ENCODE results near the gene DEAF1. TPM values are rescaled to one million over a fixed set of nuclear protein-coding genes. Genes with fewer than 3 reads are reported as not detected.

DEAF1 gene
- total and polyA plus RNA-seq, 7 donors = 12.5 to 30.0 (median 18.1) TPM

DNA sequence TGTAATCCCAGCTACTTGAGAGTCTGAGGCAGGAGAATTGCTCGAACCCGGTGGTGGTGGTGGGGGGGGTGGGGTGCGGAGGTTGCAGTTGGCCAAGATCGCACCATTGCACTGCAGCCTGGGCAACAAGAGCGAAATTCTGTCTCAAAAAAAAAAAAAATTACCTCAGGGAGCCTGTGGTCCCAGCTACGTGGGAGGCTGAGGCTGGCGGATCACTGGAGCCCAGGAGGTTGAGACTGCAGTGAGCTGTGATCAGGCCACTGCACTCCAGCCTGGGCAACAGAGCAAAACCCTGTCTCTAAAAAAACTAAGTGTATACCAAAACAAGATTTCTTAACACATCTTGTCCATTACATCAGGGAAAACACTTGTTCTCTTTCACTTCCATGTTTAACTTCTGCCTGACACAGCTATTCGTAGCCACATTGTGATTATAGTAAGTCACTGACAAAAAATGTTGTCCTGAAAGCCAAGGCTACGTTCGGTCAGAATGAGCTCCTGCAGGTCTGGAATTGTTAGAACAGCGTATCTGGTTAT is 2.0 kb upstream of the DEAF1 start:
- ATAC-seq = peak; percentile 21 to 40 (median 30)
- Histone ChIP-seq H3K36me3 (ENCODE audit: insufficient read depth in 1 of 2, low read depth in 1 of 2) (peaks cover 0 to 20% of the 10 kb centered on the region in 2 donors), H3K27me3 (ENCODE audit: insufficient read depth in 3 of 3, low read length in 2 of 3) (peaks cover 0 to 1% (median 0%) of the 10 kb centered on the region in 3 donors), H3K9me3 (no peaks in the 10 kb centered on the region), H3K4me1 (peaks cover 41% of the 10 kb centered on the region), H3K27ac (peak overlapping the region; percentile 100), H3K4me3 (peak overlapping the region; percentile 95)
- DNase-seq = no peak
- 61 to 76% (median 61%) methylated on average over 11 of the region's 11 CpGs for WGBS, 3 donors
- TF ChIP-seq, protein P1, sequence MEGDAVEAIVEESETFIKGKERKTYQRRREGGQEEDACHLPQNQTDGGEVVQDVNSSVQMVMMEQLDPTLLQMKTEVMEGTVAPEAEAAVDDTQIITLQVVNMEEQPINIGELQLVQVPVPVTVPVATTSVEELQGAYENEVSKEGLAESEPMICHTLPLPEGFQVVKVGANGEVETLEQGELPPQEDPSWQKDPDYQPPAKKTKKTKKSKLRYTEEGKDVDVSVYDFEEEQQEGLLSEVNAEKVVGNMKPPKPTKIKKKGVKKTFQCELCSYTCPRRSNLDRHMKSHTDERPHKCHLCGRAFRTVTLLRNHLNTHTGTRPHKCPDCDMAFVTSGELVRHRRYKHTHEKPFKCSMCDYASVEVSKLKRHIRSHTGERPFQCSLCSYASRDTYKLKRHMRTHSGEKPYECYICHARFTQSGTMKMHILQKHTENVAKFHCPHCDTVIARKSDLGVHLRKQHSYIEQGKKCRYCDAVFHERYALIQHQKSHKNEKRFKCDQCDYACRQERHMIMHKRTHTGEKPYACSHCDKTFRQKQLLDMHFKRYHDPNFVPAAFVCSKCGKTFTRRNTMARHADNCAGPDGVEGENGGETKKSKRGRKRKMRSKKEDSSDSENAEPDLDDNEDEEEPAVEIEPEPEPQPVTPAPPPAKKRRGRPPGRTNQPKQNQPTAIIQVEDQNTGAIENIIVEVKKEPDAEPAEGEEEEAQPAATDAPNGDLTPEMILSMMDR (IDR thresholded peaks at IDR 0.05) = no peak
- intact Hi-C loops (cut with DNase I) = loop anchor here in 1 of 2 donors (10.0 kb wide), 1 partner anchor 122 kb away; the partner anchor contains the start of gene PHRF1

DNA sequence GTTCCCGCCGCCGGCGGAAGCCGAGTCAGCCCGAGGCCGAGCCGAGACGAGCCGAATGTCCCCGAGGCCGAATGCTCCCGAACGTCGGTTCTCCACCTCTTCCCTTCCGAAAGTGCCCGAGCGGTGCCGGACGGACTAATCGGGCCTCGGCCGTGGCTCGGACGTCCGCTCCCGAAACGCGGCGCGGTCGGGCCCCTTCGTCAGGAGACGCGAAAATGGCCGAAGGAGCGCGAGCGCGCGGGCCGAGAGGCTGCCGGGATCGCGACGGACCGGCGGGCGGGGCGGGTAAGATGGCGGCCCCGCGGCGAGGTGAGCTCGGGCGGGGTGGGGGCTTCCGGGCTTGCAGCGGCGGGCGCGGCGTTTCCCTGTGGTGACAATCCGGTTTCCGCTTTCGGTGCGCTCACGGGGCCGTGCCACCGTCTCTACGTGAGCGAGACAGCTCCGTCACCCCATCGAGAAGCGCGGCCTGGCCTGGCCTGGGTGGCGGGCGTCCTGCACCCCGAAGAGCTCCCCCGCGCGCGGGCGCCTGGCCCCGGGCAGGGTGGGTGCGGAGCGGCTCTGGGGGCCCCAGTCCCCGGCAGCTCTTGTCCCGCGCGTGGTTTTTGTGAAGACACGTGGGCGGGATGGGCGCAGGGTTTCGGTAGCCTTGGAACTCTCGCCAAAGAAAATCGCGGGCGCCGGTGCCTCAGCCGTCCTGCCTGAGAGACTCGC is 671 bp upstream of the DEAF1 start, which contains the start of gene TMEM80:
Gene TMEM80 (plus strand): TSS at position 279 of the 711 bp plus-strand sequence. CDS start 12 bp downstream, at position 291.
- WGBS, 3 donors = 0 to 1% (median 1%) methylated on average over 67 to 101 of the region's 101 CpGs
- no peaks in the 10 kb centered on the region for H3K9me3 ChIP-seq
- DNase-seq (peak; percentile 100), ATAC-seq (peak; percentile 85 to 88 (median 88))
- intact Hi-C loops (cut with DNase I) = loop anchor here in 1 of 2 donors (10.0 kb wide), 1 partner anchor 121 kb away; the partner anchor contains the start of gene PHRF1
- H3K27me3 ChIP-seq (ENCODE audit: insufficient read depth in 3 of 3, low read length in 2 of 3) = peaks cover 0 to 1% (median 0%) of the 10 kb centered on the region in 3 donors
- H3K4me3 ChIP-seq = peak within 1 kb of the TSS; percentile 95
- peak within 1 kb of the TSS; percentile 100 for H3K27ac ChIP-seq
- TF ChIP-seq, protein P1 (IDR thresholded peaks at IDR 0.05) = no peak
- peaks cover 41% of the 10 kb centered on the region for H3K4me1 ChIP-seq
- peaks cover 0 to 22% of the 10 kb centered on the region in 2 donors for H3K36me3 ChIP-seq (ENCODE audit: insufficient read depth in 1 of 2, low read depth in 1 of 2)

DNA sequence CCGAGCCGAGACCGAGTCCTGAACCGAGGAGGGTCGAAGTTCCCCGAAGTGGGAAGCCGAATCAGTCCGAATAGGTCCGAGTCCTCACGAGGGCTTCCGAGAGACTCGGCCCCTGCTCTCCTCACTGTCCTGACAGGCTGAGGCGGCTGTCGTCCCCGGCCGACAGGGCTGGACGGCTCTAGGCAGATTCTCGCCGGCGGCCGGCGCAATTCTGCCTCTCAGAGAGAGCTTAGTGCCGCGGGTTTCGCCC is 191 bp upstream of the DEAF1 start:
- intact Hi-C loops (cut with DNase I) = loop anchor here in 1 of 2 donors (10.0 kb wide), 1 partner anchor 120 kb away; the partner anchor contains the start of gene PHRF1
- H3K4me3 ChIP-seq = peak overlapping the region; percentile 95
- TF ChIP-seq, protein P1 (IDR thresholded peaks at IDR 0.05) = no peak
- ATAC-seq (no peak), DNase-seq (no peak)
- H3K4me1 ChIP-seq = peaks cover 41% of the 10 kb centered on the region
- H3K27me3 ChIP-seq (ENCODE audit: insufficient read depth in 3 of 3, low read length in 2 of 3) = no peaks in the 10 kb centered on the region
- no peaks in the 10 kb centered on the region for H3K9me3 ChIP-seq
- H3K27ac ChIP-seq = peak overlapping the region; percentile 100
- peaks cover 0 to 21% of the 10 kb centered on the region in 2 donors for H3K36me3 ChIP-seq (ENCODE audit: insufficient read depth in 1 of 2, low read depth in 1 of 2)
- WGBS, 3 donors = 0% methylated on average over 21 to 25 of the region's 25 CpGs

DNA sequence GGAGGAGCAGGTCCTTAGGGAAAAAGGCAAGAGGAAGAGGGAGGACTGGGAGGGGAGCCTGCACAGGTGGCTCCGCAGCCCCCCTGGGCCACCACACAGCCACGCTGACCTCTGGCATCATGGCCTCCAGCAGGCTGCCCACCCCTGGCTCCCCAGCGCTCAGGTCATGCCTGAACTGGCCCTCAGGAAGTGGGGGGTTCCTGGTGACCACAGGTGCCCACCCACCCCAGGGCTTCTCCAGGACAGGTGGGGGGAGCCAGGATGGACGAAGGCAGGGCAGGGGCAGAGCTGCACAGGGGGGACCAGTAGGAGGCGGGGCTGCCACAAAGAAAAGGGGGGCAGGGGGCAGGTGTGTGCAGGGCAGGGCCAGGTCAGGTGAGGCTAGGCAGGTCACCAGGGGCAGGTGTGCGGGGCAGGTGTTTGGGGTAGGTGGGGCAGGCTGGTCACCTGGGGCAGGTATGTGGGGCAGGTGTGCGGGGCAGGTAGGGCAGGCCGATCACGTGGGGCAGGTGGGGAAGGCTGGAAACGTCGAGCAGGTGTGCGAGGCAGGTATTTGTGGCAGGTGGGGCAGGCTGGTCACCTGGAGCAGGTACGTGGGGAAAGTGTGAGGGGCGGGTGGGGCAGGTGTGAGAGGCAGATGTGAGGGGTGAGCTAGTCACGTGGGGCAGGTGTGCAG is 997 bp downstream of the DEAF1 start:
- no peak for DNase-seq
- Histone ChIP-seq H3K36me3 (ENCODE audit: insufficient read depth in 1 of 2, low read depth in 1 of 2) (peaks cover 0 to 17% of the 10 kb centered on the region in 2 donors), H3K27me3 (ENCODE audit: insufficient read depth in 3 of 3, low read length in 2 of 3) (no peaks in the 10 kb centered on the region), H3K9me3 (no peaks in the 10 kb centered on the region), H3K27ac (peak overlapping the region; percentile 66), H3K4me1 (peaks cover 34% of the 10 kb centered on the region), H3K4me3 (peak overlapping the region; percentile 95)
- WGBS, 3 donors = 63 to 65% (median 65%) methylated on average over 12 to 15 of the region's 15 CpGs
- ATAC-seq = no peak
- intact Hi-C loops (cut with DNase I) = loop anchor here in 1 of 2 donors (10.0 kb wide), 1 partner anchor 119 kb away; the partner anchor contains the start of gene PHRF1
- TF ChIP-seq, protein P1 (IDR thresholded peaks at IDR 0.05) = no peak
